H9 (cell line): ENCODE results near the gene TLX2. TPM values are rescaled to one million over a fixed set of nuclear protein-coding genes. Genes with fewer than 3 reads are reported as not detected.

Experiments
- DNase-seq: peaks from one replicate; pipeline ENCODE4 v3.0.0-alpha.2; 2017
- H2AFZ ChIP-seq: one replicate; pipeline ENCODE4 v1.6.1; 2013; ENCODE audit warnings: mild to moderate bottlenecking, low read length, control low read depth, moderate library complexity
- H2AK5ac ChIP-seq: 2 replicates; pipeline ENCODE4 v1.6.1; 2013; ENCODE audit warnings: low read length, control low read depth, mixed read lengths; ENCODE audit not compliant: insufficient read length
- H2BK120ac ChIP-seq: one replicate; pipeline ENCODE4 v1.6.1; 2013; ENCODE audit warnings: low read depth, mild to moderate bottlenecking, low read length, control low read depth, inconsistent platforms; ENCODE audit not compliant: poor library complexity, severe bottlenecking
- H2BK12ac ChIP-seq: 2 replicates; pipeline ENCODE4 v1.6.1; 2013; ENCODE audit warnings: low read length, control low read depth, mixed read lengths, low read depth; ENCODE audit not compliant: insufficient read length
- H2BK15ac ChIP-seq: 2 replicates; pipeline ENCODE4 v1.6.1; 2013; ENCODE audit warnings: low read depth, low read length, control low read depth
- H2BK20ac ChIP-seq: one replicate; pipeline ENCODE4 v1.6.1; 2013; ENCODE audit warnings: low read depth, mild to moderate bottlenecking, low read length, control low read depth, inconsistent platforms; ENCODE audit not compliant: poor library complexity, severe bottlenecking
- H2BK5ac ChIP-seq: 2 replicates; pipeline ENCODE4 v1.6.1; 2013; ENCODE audit warnings: low read length, control low read depth, mixed read lengths; ENCODE audit not compliant: insufficient read length
- H3K14ac ChIP-seq: 2 replicates; pipeline ENCODE4 v1.6.1; 2013; ENCODE audit warnings: low read length, control low read depth; ENCODE audit not compliant: insufficient read depth
- H3K18ac ChIP-seq: 2 replicates; pipeline ENCODE4 v1.6.1; 2013; ENCODE audit warnings: low read depth, mild to moderate bottlenecking, mixed read lengths, low read length, control low read depth; ENCODE audit not compliant: insufficient read length
- H3K23ac ChIP-seq: 2 replicates; pipeline ENCODE4 v1.6.1; 2013; ENCODE audit warnings: low read length, control low read depth, mixed read lengths, low read depth; ENCODE audit not compliant: insufficient read length
- H3K23me2 ChIP-seq: 2 replicates; pipeline ENCODE4 v1.6.1; 2013; ENCODE audit warnings: low read depth, mild to moderate bottlenecking, mixed read lengths, low read length, control low read depth; ENCODE audit not compliant: insufficient read length, poor library complexity, severe bottlenecking
- H3K27ac ChIP-seq: 2 replicates; pipeline ENCODE4 v1.5.1; 2013; ENCODE audit warnings: low read length, control low read depth, mixed read lengths, low read depth; ENCODE audit not compliant: insufficient read length
- H3K27me3 ChIP-seq: 2 replicates; pipeline ENCODE4 v1.6.1; 2013; ENCODE audit warnings: low read length, control low read depth, inconsistent platforms; ENCODE audit not compliant: insufficient read depth
- H3K4ac ChIP-seq: 2 replicates; pipeline ENCODE4 v1.6.1; 2013; ENCODE audit warnings: low read depth, mild to moderate bottlenecking, control low read depth, inconsistent platforms, low read length, moderate library complexity
- H3K4me1 ChIP-seq: 2 replicates; pipeline ENCODE4 v1.6.1; 2013; ENCODE audit warnings: low read length, control low read depth, inconsistent platforms; ENCODE audit not compliant: insufficient read depth
- H3K4me2 ChIP-seq: 2 replicates; pipeline ENCODE4 v1.6.1; 2013; ENCODE audit warnings: low read length, control low read depth, mixed read lengths; ENCODE audit not compliant: insufficient read length, insufficient read depth
- H3K56ac ChIP-seq: 2 replicates; pipeline ENCODE4 v1.6.1; 2013; ENCODE audit warnings: low read depth, mild to moderate bottlenecking, mixed read lengths, low read length, control low read depth; ENCODE audit not compliant: insufficient read length
- H3K79me1 ChIP-seq: 2 replicates; pipeline ENCODE4 v1.6.1; 2013; ENCODE audit warnings: low read depth, mild to moderate bottlenecking, moderate library complexity, low read length, control low read depth, inconsistent platforms; ENCODE audit not compliant: insufficient read depth, poor library complexity, severe bottlenecking
- H3K79me2 ChIP-seq: 2 replicates; pipeline ENCODE4 v1.6.1; 2013; ENCODE audit warnings: low read length, control low read depth, inconsistent platforms; ENCODE audit not compliant: insufficient read depth
- H3K9ac ChIP-seq: 2 replicates; pipeline ENCODE4 v1.6.1; 2013; ENCODE audit warnings: low read length, control low read depth, mixed read lengths; ENCODE audit not compliant: insufficient read length; ENCODE audit errors: extremely low read depth
- H3K9me3 ChIP-seq: one replicate; pipeline ENCODE4 v1.6.1; 2013; ENCODE audit warnings: low read depth, low read length, inconsistent platforms; ENCODE audit not compliant: control insufficient read depth
- H3T11ph ChIP-seq: one replicate; pipeline ENCODE4 v1.6.1; 2013; ENCODE audit warnings: mild to moderate bottlenecking, low read length, control low read depth, inconsistent platforms
- H4K20me1 ChIP-seq: one replicate; pipeline ENCODE4 v1.6.1; 2013; ENCODE audit not compliant: control insufficient read depth, insufficient read length, insufficient read depth
- H4K5ac ChIP-seq: 2 replicates; pipeline ENCODE4 v1.6.1; 2013; ENCODE audit warnings: low read depth, mild to moderate bottlenecking, mixed read lengths, low read length, control low read depth; ENCODE audit not compliant: insufficient read length
- H4K8ac ChIP-seq: replicated peaks from 2 replicates; pipeline ENCODE4 v1.6.1; 2013; ENCODE audit warnings: low read length, control low read depth, mixed read lengths, low read depth; ENCODE audit not compliant: insufficient read length
- H4K91ac ChIP-seq: 2 replicates; pipeline ENCODE4 v1.6.1; 2013; ENCODE audit warnings: low read depth, mild to moderate bottlenecking, moderate library complexity, mixed read lengths, low read length, control low read depth; ENCODE audit not compliant: insufficient read length
- H3K27ac Mint-ChIP-seq, 3 experiments: 2 replicates in 2 of 3; 3 replicates in 1 of 3; pipeline ENCODE4 v1.8.0; 2020 to 2021; ENCODE audit warnings: mixed read lengths in 3 of 3, mild to moderate bottlenecking in 1 of 3, moderate library complexity in 1 of 3
- H3K27me3 Mint-ChIP-seq: 2 replicates; pipeline ENCODE4 v1.8.0; 2021; ENCODE audit warnings: low read depth, mild to moderate bottlenecking, moderate library complexity, mixed read lengths
- H3K36me3 Mint-ChIP-seq, 3 experiments: 2 replicates in 2 of 3; 3 replicates in 1 of 3; pipeline ENCODE4 v1.8.0; 2020 to 2021; ENCODE audit warnings: low read depth in 3 of 3, mixed read lengths in 3 of 3; ENCODE audit not compliant: insufficient read depth in 1 of 3
- H3K4me1 Mint-ChIP-seq, 2 experiments: 2 replicates each; pipeline ENCODE4 v1.8.0; 2020; ENCODE audit warnings: mixed read lengths in 2 of 2
- H3K4me3 Mint-ChIP-seq, 2 experiments: 2 replicates in 1 of 2; 3 replicates in 1 of 2; pipeline ENCODE4 v1.8.0; 2020 to 2021; ENCODE audit warnings: mild to moderate bottlenecking in 2 of 2, mixed read lengths in 2 of 2, moderate library complexity in 1 of 2
- H3K9me3 Mint-ChIP-seq, 2 experiments: 2 replicates in 1 of 2; 3 replicates in 1 of 2; pipeline ENCODE4 v1.8.0; 2020; ENCODE audit warnings: mild to moderate bottlenecking in 2 of 2, mixed read lengths in 2 of 2, moderate library complexity in 1 of 2
- CTCF ChIP-seq: fragments of 200-600 bp; sonication (generic); conservative IDR thresholded peaks from 3 replicates; pipeline ENCODE4 v1.8.0; 2021; ENCODE audit warnings: antibody characterized with exemption, mild to moderate bottlenecking
- WGBS: extraction: QIAGEN DNeasy Blood & Tissue Kit; methylation state at CpG from one replicate; pipeline ENCODE4 v1.1.7; 2013; ENCODE audit warnings: missing lambda C conversion rate, low lambda C conversion rate, mixed read lengths; ENCODE audit not compliant: insufficient read length; ENCODE audit errors: extremely low coverage; 5-methylcytosine and 5-hydroxymethylcytosine counted together
- total RNA-seq: library from RNA; stranded (reverse); gene quantifications from 2 replicates; pipeline ENCODE4 v1.2.1, GENCODE V29; 2021

TLX2 gene
- total RNA-seq, 1 experiment from 2014 or later = 0.20 TPM

GRCh38 chr2:74535440-74535965 lies 21.3 kb downstream of the TLX2 start:
- Histone ChIP-seq H2AFZ (no peak overlapping the region), H3K56ac (no peak overlapping the region), H2BK5ac (no peak overlapping the region), H3K23ac (no peak overlapping the region), H3K23me2 (peaks cover 3% of the 10 kb centered on the region), H3K4me1 (no peaks in the 10 kb centered on the region), H3T11ph (no peak overlapping the region), H3K79me1 (no peaks in the 10 kb centered on the region), H4K91ac (no peak overlapping the region), H2BK20ac (no peak overlapping the region), H4K8ac (no peak overlapping the region), H3K4me2 (no peak overlapping the region), H3K18ac (no peak overlapping the region), H2BK15ac (no peak overlapping the region), H3K27me3 (no peaks in the 10 kb centered on the region), H3K4ac (no peak overlapping the region), H3K9me3 (no peaks in the 10 kb centered on the region), H4K20me1 (no peaks in the 10 kb centered on the region), H4K5ac (no peak overlapping the region), H2BK120ac (no peak overlapping the region), H2AK5ac (no peak overlapping the region), H3K9ac (no peak overlapping the region), H3K14ac (no peak overlapping the region), H2BK12ac (no peak overlapping the region), H3K27ac (no peak overlapping the region), H3K79me2 (no peaks in the 10 kb centered on the region)
- no peak for DNase-seq
- Mint-ChIP-seq H3K4me3 (no peak overlapping the region; a peak in 1 of 5 replicates), H3K9me3 (no peaks in the 10 kb centered on the region), H3K36me3 (peaks cover 0 to 34% (median 24%) of the 10 kb centered on the region in 3 experiments; a peak in 6 of 7 replicates), H3K27me3 (peaks cover 2% of the 10 kb centered on the region; the same call in 1 of the 2 replicates), H3K4me1 (peaks cover 11 to 14% of the 10 kb centered on the region in 2 experiments), H3K27ac (peak overlapping the region in 1 of 3 experiments; percentile 20; a peak in 1 of 7 replicates)
- no peak for TF ChIP-seq CTCF
- WGBS = no CpG with 5 or more reads among the region's 10 CpGs
